ENCODE data around the gene SMIM27.

The SMIM27 gene

DNA sequence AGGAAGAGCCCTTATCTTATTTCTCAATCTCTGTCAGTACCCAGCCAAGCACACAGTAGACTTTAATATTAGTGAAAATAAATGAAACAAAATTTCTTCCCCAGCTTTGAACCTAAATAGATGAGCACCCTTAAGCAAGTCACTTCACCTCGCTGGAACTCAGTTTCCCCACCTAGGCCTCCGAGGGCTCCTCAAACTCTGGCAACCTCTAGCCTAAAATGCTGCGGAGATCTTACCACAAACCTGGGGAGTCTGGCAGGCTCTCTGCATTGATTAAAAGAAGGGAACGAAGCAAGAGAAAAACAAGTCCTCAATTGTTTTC is 26.5 kb upstream of the SMIM27 start:
- H3K27me3 ChIP-seq (ENCODE audit: insufficient read depth, low read depth): no peaks in the 10 kb centered on the region
- H3K9ac ChIP-seq: peak overlapping the region; percentile 43; the same call in 1 of the 2 replicates
- no peaks in the 10 kb centered on the region for H3K36me3 ChIP-seq (ENCODE audit: insufficient read depth)
- peak overlapping the region; percentile 79 for H3K4me2 ChIP-seq
- H3K4me3 ChIP-seq (IDR thresholded peaks at IDR 0.05; ENCODE audit: insufficient read depth, low read depth, low read length): peak overlapping the region; percentile 34
- peak overlapping the region; percentile 88 for H2AFZ ChIP-seq (ENCODE audit: low read depth)
- H3K27ac ChIP-seq: no peak overlapping the region; the same call in 1 of the 2 replicates
- H3K4me1 ChIP-seq (ENCODE audit: low read depth, poor library complexity, severe bottlenecking): peaks cover 14% of the 10 kb centered on the region
- H4K20me1 ChIP-seq (ENCODE audit: insufficient read depth): no peaks in the 10 kb centered on the region
- TF ChIP-seq, protein P1, sequence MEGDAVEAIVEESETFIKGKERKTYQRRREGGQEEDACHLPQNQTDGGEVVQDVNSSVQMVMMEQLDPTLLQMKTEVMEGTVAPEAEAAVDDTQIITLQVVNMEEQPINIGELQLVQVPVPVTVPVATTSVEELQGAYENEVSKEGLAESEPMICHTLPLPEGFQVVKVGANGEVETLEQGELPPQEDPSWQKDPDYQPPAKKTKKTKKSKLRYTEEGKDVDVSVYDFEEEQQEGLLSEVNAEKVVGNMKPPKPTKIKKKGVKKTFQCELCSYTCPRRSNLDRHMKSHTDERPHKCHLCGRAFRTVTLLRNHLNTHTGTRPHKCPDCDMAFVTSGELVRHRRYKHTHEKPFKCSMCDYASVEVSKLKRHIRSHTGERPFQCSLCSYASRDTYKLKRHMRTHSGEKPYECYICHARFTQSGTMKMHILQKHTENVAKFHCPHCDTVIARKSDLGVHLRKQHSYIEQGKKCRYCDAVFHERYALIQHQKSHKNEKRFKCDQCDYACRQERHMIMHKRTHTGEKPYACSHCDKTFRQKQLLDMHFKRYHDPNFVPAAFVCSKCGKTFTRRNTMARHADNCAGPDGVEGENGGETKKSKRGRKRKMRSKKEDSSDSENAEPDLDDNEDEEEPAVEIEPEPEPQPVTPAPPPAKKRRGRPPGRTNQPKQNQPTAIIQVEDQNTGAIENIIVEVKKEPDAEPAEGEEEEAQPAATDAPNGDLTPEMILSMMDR (conservative IDR thresholded peaks at IDR 0.05; ENCODE audit: low read depth, low read length): no peak
- H3K79me2 ChIP-seq (ENCODE audit: insufficient read depth, low read depth): no peaks in the 10 kb centered on the region

DNA sequence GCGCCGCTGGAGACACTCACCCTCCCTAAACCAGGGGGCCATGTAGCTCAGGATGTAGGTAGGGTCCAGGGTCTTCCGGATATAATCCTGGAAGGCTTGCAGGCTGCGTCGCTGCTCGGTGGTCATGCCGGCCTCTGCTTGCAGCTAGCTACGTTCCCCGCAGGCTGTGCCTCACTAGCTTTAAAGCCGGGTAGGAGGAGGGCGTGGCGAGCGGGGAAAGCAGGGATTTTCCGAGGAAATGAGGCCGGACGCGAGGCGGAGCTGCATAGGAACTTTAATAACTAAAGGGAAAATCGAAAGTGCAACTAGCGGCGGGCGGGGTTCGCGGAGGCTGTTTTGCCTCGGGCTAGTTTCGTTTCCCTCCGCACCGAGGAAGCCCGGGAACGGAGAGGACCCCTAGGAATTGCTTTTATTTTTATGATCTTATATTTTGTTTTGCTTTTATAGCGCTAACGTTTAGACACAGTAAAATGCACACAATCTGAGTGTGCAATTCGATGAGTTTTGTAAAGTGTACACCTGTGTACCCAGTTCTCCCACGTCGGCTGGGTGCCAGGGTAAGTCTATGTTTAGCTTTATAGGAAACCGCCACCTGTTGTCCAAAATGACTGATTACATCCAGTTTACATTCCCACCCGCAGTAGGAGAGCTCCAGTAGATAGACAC is 26.0 kb upstream of the SMIM27 start, which contains the start of gene RIGI:
RIGI (minus strand) TSS at position 156 of the 666 bp plus-strand sequence; CDS start at position 126, 30 bp downstream.
- peak within 1 kb of the TSS; percentile 43; the same call in 1 of the 2 replicates for H3K9ac ChIP-seq
- H3K27me3 ChIP-seq (ENCODE audit: insufficient read depth, low read depth): no peaks in the 10 kb centered on the region
- H2AFZ ChIP-seq (ENCODE audit: low read depth): peak within 1 kb of the TSS; percentile 88
- H3K79me2 ChIP-seq (ENCODE audit: insufficient read depth, low read depth): no peaks in the 10 kb centered on the region
- peak within 1 kb of the TSS; percentile 34 for H3K4me3 ChIP-seq (IDR thresholded peaks at IDR 0.05; ENCODE audit: insufficient read depth, low read depth, low read length)
- no peaks in the 10 kb centered on the region for H3K36me3 ChIP-seq (ENCODE audit: insufficient read depth)
- no peaks in the 10 kb centered on the region for H4K20me1 ChIP-seq (ENCODE audit: insufficient read depth)
- H3K4me2 ChIP-seq: peak within 1 kb of the TSS; percentile 79
- no peak within 1 kb of the TSS; the same call in 1 of the 2 replicates for H3K27ac ChIP-seq
- peaks cover 14% of the 10 kb centered on the region for H3K4me1 ChIP-seq (ENCODE audit: low read depth, poor library complexity, severe bottlenecking)
- TF ChIP-seq, protein P1 (conservative IDR thresholded peaks at IDR 0.05; ENCODE audit: low read depth, low read length): peak; percentile 74

DNA sequence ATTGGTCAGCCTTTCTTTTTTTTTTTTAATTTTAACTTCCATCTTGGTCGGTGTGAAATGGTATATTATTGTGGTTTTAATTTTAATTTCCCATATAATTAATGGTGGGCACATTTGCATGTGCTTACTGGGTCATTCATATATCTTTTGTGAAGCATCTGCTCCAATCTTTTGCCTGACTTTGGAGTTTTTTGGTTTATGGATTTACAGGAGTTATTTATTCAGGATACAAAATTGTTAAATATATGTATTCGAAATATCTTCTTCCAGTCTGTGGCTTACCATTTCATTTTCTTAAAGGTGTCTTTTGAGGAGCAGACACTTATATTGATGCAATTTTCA is 25.4 kb upstream of the SMIM27 start:
- peak overlapping the region; percentile 88; the same call in 1 of the 2 replicates for H2AFZ ChIP-seq (ENCODE audit: low read depth)
- peak overlapping the region; percentile 79 for H3K4me2 ChIP-seq
- H4K20me1 ChIP-seq (ENCODE audit: insufficient read depth): no peaks in the 10 kb centered on the region
- H3K9ac ChIP-seq: peak overlapping the region; percentile 43; the same call in 1 of the 2 replicates
- TF ChIP-seq, protein P1 (conservative IDR thresholded peaks at IDR 0.05; ENCODE audit: low read depth, low read length): peak; percentile 26
- no peaks in the 10 kb centered on the region for H3K79me2 ChIP-seq (ENCODE audit: insufficient read depth, low read depth)
- no peak overlapping the region for H3K4me3 ChIP-seq (IDR thresholded peaks at IDR 0.05; ENCODE audit: insufficient read depth, low read depth, low read length)
- peaks cover 14% of the 10 kb centered on the region for H3K4me1 ChIP-seq (ENCODE audit: low read depth, poor library complexity, severe bottlenecking)
- no peaks in the 10 kb centered on the region for H3K36me3 ChIP-seq (ENCODE audit: insufficient read depth)
- no peak overlapping the region for H3K27ac ChIP-seq
- no peaks in the 10 kb centered on the region for H3K27me3 ChIP-seq (ENCODE audit: insufficient read depth, low read depth)

DNA sequence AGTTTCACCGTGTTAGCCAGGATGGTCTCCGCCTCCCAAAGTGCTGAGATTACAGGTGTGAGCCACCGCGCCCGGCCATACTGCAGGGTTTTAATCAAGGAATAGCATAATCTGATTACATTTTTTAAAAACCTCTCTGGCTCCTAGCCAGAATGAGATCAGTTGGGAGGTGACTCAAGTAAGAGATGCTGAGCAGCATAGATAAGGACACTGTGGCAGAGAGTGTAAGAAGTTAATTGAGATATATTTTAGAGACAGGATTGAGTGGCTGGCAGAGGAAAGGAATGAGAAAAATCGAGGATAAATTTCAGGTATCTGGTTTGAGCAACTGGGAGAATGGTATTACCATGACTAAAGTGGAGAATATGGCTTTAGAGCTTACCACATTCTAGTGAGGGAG is 18.8 kb upstream of the SMIM27 start:
- no peaks in the 10 kb centered on the region for H3K79me2 ChIP-seq (ENCODE audit: insufficient read depth, low read depth)
- H3K4me1 ChIP-seq (ENCODE audit: low read depth, poor library complexity, severe bottlenecking): no peaks in the 10 kb centered on the region
- H3K4me3 ChIP-seq (IDR thresholded peaks at IDR 0.05; ENCODE audit: insufficient read depth, low read depth, low read length): no peak overlapping the region
- TF ChIP-seq, protein P1 (conservative IDR thresholded peaks at IDR 0.05; ENCODE audit: low read depth, low read length): no peak
- H4K20me1 ChIP-seq (ENCODE audit: insufficient read depth): no peaks in the 10 kb centered on the region
- H3K36me3 ChIP-seq (ENCODE audit: insufficient read depth): no peaks in the 10 kb centered on the region
- no peak overlapping the region for H2AFZ ChIP-seq (ENCODE audit: low read depth)
- no peaks in the 10 kb centered on the region for H3K27me3 ChIP-seq (ENCODE audit: insufficient read depth, low read depth)
- no peak overlapping the region for H3K9ac ChIP-seq
- no peak overlapping the region for H3K4me2 ChIP-seq
- no peak overlapping the region for H3K27ac ChIP-seq

All from KMS-11 (cell line).